Activated T-helper 17 cell treated with anti-CD3 and anti-CD28 coated beads, Interleukin-2, amount 50 U/mL, for 72 hours (primary cell): Measurements from ENCODE around the gene ETS1. TPM values are rescaled to one million over a fixed set of nuclear protein-coding genes. Genes with fewer than 3 reads are reported as not detected.
A peak's percentile ranks its signal among the peaks of the same experiment; 100 is the strongest.
"Not testable (repeated sequence)": the region's sequence is repeated elsewhere in the genome, so short reads cannot be mapped to it uniquely, and the experiment has no call there.

ENCODE experiments used
- ATAC-seq: fragments of 150-1000 bp; cut with Tn5 transposase; replicated peaks from 2 replicates; pipeline ENCODE4 v1.10.0; 2021; ENCODE audit warnings: mild to moderate bottlenecking, moderate library complexity
- H3K27ac Mint-ChIP-seq: one replicate; pipeline ENCODE4 v1.8.0; 2022; ENCODE audit warnings: mixed read lengths
- H3K27me3 Mint-ChIP-seq: one replicate; pipeline ENCODE4 v1.8.0; 2022; ENCODE audit warnings: mixed read lengths
- H3K36me3 Mint-ChIP-seq: one replicate; pipeline ENCODE4 v1.8.0; 2022; ENCODE audit warnings: low read depth, mild to moderate bottlenecking, mixed read lengths
- H3K4me1 Mint-ChIP-seq: one replicate; pipeline ENCODE4 v1.8.0; 2022; ENCODE audit warnings: mixed read lengths
- H3K4me3 Mint-ChIP-seq: one replicate; pipeline ENCODE4 v1.8.0; 2022; ENCODE audit warnings: mild to moderate bottlenecking, mixed read lengths
- H3K9me3 Mint-ChIP-seq: one replicate; pipeline ENCODE4 v1.8.0; 2022; ENCODE audit warnings: mixed read lengths
- total RNA-seq, 2 donors: library from RNA; stranded (reverse); gene quantifications; one replicate each; pipeline ENCODE4 v1.2.3, GENCODE V29; 2022

Gene ETS1
- total RNA-seq, 2 donors from 2014 or later: 309 to 471 TPM

- Mint-ChIP-seq H3K27ac (peak overlapping the region; percentile 83), H3K4me1 (peaks cover 36% of the 10 kb centered on the region), H3K36me3 (peaks cover 4% of the 10 kb centered on the region), H3K9me3 (no peaks in the 10 kb centered on the region), H3K27me3 (no peaks in the 10 kb centered on the region), H3K4me3 (peak overlapping the region; percentile 50)
- ATAC-seq: peak; percentile 79
Observed at GRCh38 chr11:128448200-128448886, 139.0 kb downstream of the ETS1 start.

- peak overlapping the region; percentile 1 for H3K27ac Mint-ChIP-seq
- peaks cover 2% of the 10 kb centered on the region for H3K36me3 Mint-ChIP-seq
- H3K9me3 Mint-ChIP-seq: no peaks in the 10 kb centered on the region
- H3K4me3 Mint-ChIP-seq: peak overlapping the region; percentile 26
- no peak for ATAC-seq
- no peaks in the 10 kb centered on the region for H3K27me3 Mint-ChIP-seq
- peaks cover 25% of the 10 kb centered on the region for H3K4me1 Mint-ChIP-seq
Observed at GRCh38 chr11:128447233-128447632, 140.1 kb downstream of the ETS1 start.

- not testable (repeated sequence) for ATAC-seq, H3K36me3 Mint-ChIP-seq, H3K9me3 Mint-ChIP-seq, H3K27me3 Mint-ChIP-seq, H3K27ac Mint-ChIP-seq, H3K4me3 Mint-ChIP-seq
- peaks cover 26% of the 10 kb centered on the region for H3K4me1 Mint-ChIP-seq
Observed at GRCh38 chr11:128445921-128446320, 141.4 kb downstream of the ETS1 start.

GRCh38 chr11:128437136-128437535 lies 150.2 kb downstream of the ETS1 start:
- Mint-ChIP-seq H3K36me3 (no peaks in the 10 kb centered on the region), H3K9me3 (peaks cover 4% of the 10 kb centered on the region), H3K27ac (no peak overlapping the region), H3K27me3 (no peaks in the 10 kb centered on the region), H3K4me1 (peaks cover 6% of the 10 kb centered on the region), H3K4me3 (no peak overlapping the region)
- ATAC-seq: no peak

- H3K9me3 Mint-ChIP-seq: no peaks in the 10 kb centered on the region
- no peaks in the 10 kb centered on the region for H3K4me1 Mint-ChIP-seq
- ATAC-seq: no peak
- no peak overlapping the region for H3K4me3 Mint-ChIP-seq
- H3K27ac Mint-ChIP-seq: no peak overlapping the region
- no peaks in the 10 kb centered on the region for H3K36me3 Mint-ChIP-seq
- no peaks in the 10 kb centered on the region for H3K27me3 Mint-ChIP-seq
Observed at GRCh38 chr11:128434818-128435217, 152.5 kb downstream of the ETS1 start.

GRCh38 chr11:128434411-128434810 lies 152.9 kb downstream of the ETS1 start:
- Mint-ChIP-seq H3K36me3 (no peaks in the 10 kb centered on the region), H3K4me1 (no peaks in the 10 kb centered on the region), H3K27me3 (no peaks in the 10 kb centered on the region), H3K27ac (no peak overlapping the region), H3K9me3 (no peaks in the 10 kb centered on the region), H3K4me3 (no peak overlapping the region)
- no peak for ATAC-seq

GRCh38 chr11:128432926-128433325 lies 154.4 kb downstream of the ETS1 start:
- no peaks in the 10 kb centered on the region for H3K9me3 Mint-ChIP-seq
- no peaks in the 10 kb centered on the region for H3K36me3 Mint-ChIP-seq
- H3K4me1 Mint-ChIP-seq: no peaks in the 10 kb centered on the region
- ATAC-seq: no peak
- H3K27ac Mint-ChIP-seq: no peak overlapping the region
- no peak overlapping the region for H3K4me3 Mint-ChIP-seq
- H3K27me3 Mint-ChIP-seq: no peaks in the 10 kb centered on the region

GRCh38 chr11:128431931-128432330 lies 155.4 kb downstream of the ETS1 start:
- H3K27me3 Mint-ChIP-seq: no peaks in the 10 kb centered on the region
- H3K4me1 Mint-ChIP-seq: no peaks in the 10 kb centered on the region
- ATAC-seq: no peak
- H3K27ac Mint-ChIP-seq: no peak overlapping the region
- H3K36me3 Mint-ChIP-seq: no peaks in the 10 kb centered on the region
- no peaks in the 10 kb centered on the region for H3K9me3 Mint-ChIP-seq
- no peak overlapping the region for H3K4me3 Mint-ChIP-seq

- ATAC-seq: no peak
- Mint-ChIP-seq H3K36me3 (no peaks in the 10 kb centered on the region), H3K4me3 (no peak overlapping the region), H3K9me3 (no peaks in the 10 kb centered on the region), H3K4me1 (peaks cover under 1% of the 10 kb centered on the region), H3K27me3 (no peaks in the 10 kb centered on the region), H3K27ac (no peak overlapping the region)
Observed at GRCh38 chr11:128428935-128429334, 158.4 kb downstream of the ETS1 start.

GRCh38 chr11:128424851-128425285 lies 162.5 kb downstream of the ETS1 start:
- H3K4me1 Mint-ChIP-seq: peaks cover 28% of the 10 kb centered on the region
- H3K4me3 Mint-ChIP-seq: no peak overlapping the region
- H3K27ac Mint-ChIP-seq: peak overlapping the region; percentile 99
- ATAC-seq: no peak
- peaks cover 6% of the 10 kb centered on the region for H3K36me3 Mint-ChIP-seq
- H3K27me3 Mint-ChIP-seq: no peaks in the 10 kb centered on the region
- no peaks in the 10 kb centered on the region for H3K9me3 Mint-ChIP-seq

GRCh38 chr11:128424271-128424711 lies 163.1 kb downstream of the ETS1 start:
- peaks cover 28% of the 10 kb centered on the region for H3K4me1 Mint-ChIP-seq
- peak overlapping the region; percentile 99 for H3K27ac Mint-ChIP-seq
- peaks cover 6% of the 10 kb centered on the region for H3K36me3 Mint-ChIP-seq
- H3K27me3 Mint-ChIP-seq: no peaks in the 10 kb centered on the region
- H3K9me3 Mint-ChIP-seq: no peaks in the 10 kb centered on the region
- H3K4me3 Mint-ChIP-seq: no peak overlapping the region
- no peak for ATAC-seq

GRCh38 chr11:128422576-128423370 lies 164.6 kb downstream of the ETS1 start:
- H3K36me3 Mint-ChIP-seq: peaks cover 6% of the 10 kb centered on the region
- no peaks in the 10 kb centered on the region for H3K9me3 Mint-ChIP-seq
- no peaks in the 10 kb centered on the region for H3K27me3 Mint-ChIP-seq
- peak overlapping the region; percentile 99 for H3K27ac Mint-ChIP-seq
- H3K4me1 Mint-ChIP-seq: peaks cover 28% of the 10 kb centered on the region
- H3K4me3 Mint-ChIP-seq: peak overlapping the region; percentile 79
- peak; percentile 95 for ATAC-seq

- peak; percentile 18 for ATAC-seq
- Mint-ChIP-seq H3K4me1 (peaks cover 28% of the 10 kb centered on the region), H3K27ac (peak overlapping the region; percentile 99), H3K36me3 (peaks cover 6% of the 10 kb centered on the region), H3K27me3 (no peaks in the 10 kb centered on the region), H3K4me3 (peak overlapping the region; percentile 79), H3K9me3 (no peaks in the 10 kb centered on the region)
Observed at GRCh38 chr11:128421577-128422330, 165.6 kb downstream of the ETS1 start.

- Mint-ChIP-seq H3K4me1 (peaks cover 28% of the 10 kb centered on the region), H3K36me3 (peaks cover 6% of the 10 kb centered on the region), H3K27me3 (no peaks in the 10 kb centered on the region), H3K9me3 (no peaks in the 10 kb centered on the region), H3K27ac (peak overlapping the region; percentile 99), H3K4me3 (peak overlapping the region; percentile 79)
- ATAC-seq: no peak
Observed at GRCh38 chr11:128420951-128421350, 166.4 kb downstream of the ETS1 start.
